Smooth muscle cell (in vitro differentiated cells): ENCODE measurements around the gene SLC38A1. TPM values are rescaled to one million over a fixed set of nuclear protein-coding genes. Genes with fewer than 3 reads are reported as not detected.

Experiments
- DNase-seq: peaks from one replicate; lab custom pipeline; 2025; ENCODE audit not compliant: unreplicated experiment; lab: John Stamatoyannopoulos, UW
- H2AFZ ChIP-seq: fragments of 200-600 bp; sonication (generic); 2 replicates; pipeline ENCODE4 v1.6.0; 2016; ENCODE audit warnings: antibody characterized with exemption, low read depth, mild to moderate bottlenecking
- H3F3A ChIP-seq: fragments of 200-600 bp; sonication (generic); 2 replicates; pipeline ENCODE4 v1.6.0; 2017; ENCODE audit warnings: antibody characterized with exemption, low read depth
- H3K27ac ChIP-seq: fragments of 200-600 bp; sonication (generic); 2 replicates; pipeline ENCODE4 v1.5.1; 2016; ENCODE audit warnings: low read depth, mild to moderate bottlenecking
- H3K27me3 ChIP-seq: fragments of 200-600 bp; sonication (generic); 2 replicates; pipeline ENCODE4 v1.6.1; 2016; ENCODE audit warnings: low read depth, mild to moderate bottlenecking
- H3K36me3 ChIP-seq: fragments of 200-600 bp; sonication (generic); 2 replicates; pipeline ENCODE4 v1.5.1; 2016; ENCODE audit warnings: low read depth
- H3K4me1 ChIP-seq: fragments of 200-600 bp; sonication (generic); 2 replicates; pipeline ENCODE4 v1.5.1; 2016; ENCODE audit warnings: low read depth
- H3K4me2 ChIP-seq: fragments of 200-600 bp; sonication (generic); 2 replicates; pipeline ENCODE4 v1.6.0; 2016; ENCODE audit warnings: mild to moderate bottlenecking
- H3K4me3 ChIP-seq: fragments of 200-600 bp; sonication (generic); 2 replicates; pipeline ENCODE4 v1.5.1; 2016; ENCODE audit warnings: mild to moderate bottlenecking
- H3K79me2 ChIP-seq: fragments of 200-600 bp; sonication (generic); 2 replicates; pipeline ENCODE4 v1.6.0; 2016; ENCODE audit warnings: low read depth, mild to moderate bottlenecking
- H3K9ac ChIP-seq: fragments of 200-600 bp; sonication (generic); 2 replicates; pipeline ENCODE4 v1.6.0; 2016; ENCODE audit warnings: low read depth
- H3K9me3 ChIP-seq: fragments of 200-600 bp; sonication (generic); replicated peaks from 2 replicates; pipeline ENCODE4 v1.5.1; 2016; ENCODE audit warnings: low read depth
- H4K20me1 ChIP-seq: fragments of 200-600 bp; sonication (generic); 2 replicates; pipeline ENCODE4 v1.6.0; 2016; ENCODE audit warnings: low read depth
- WGBS: methylation state at CpG from one replicate; pipeline ENCODE4 v1.1.7; 2016; ENCODE audit warnings: low lambda C conversion rate; 5-methylcytosine and 5-hydroxymethylcytosine counted together
- polyA plus RNA-seq: library from polyadenylated mRNA; unstranded; fragments of >200 nt; fragmentation: Nextera tagmentation; extraction: Ambion mirVana; gene quantifications from 2 replicates; pipeline ENCODE4 v1.2.1, GENCODE V29; 2016
- total RNA-seq: library from RNA; depleted of rRNA; stranded (reverse); fragments of >200 nt; gene quantifications from 2 replicates; pipeline ENCODE4 v1.2.3, GENCODE V29; 2014
- TF ChIP-seq, protein P1 (sequence below): fragments of 200-600 bp; sonication (generic); IDR thresholded peaks from 2 replicates; pipeline ENCODE4 v1.5.1; 2017; ENCODE audit warnings: borderline replicate concordance, mild to moderate bottlenecking, antibody characterized with exemption; ENCODE audit not compliant: insufficient read depth, poor library complexity, severe bottlenecking

The SLC38A1 gene
- total and polyA plus RNA-seq, 2 experiments from 2014 or later = 23.5 to 85.8 TPM

DNA sequence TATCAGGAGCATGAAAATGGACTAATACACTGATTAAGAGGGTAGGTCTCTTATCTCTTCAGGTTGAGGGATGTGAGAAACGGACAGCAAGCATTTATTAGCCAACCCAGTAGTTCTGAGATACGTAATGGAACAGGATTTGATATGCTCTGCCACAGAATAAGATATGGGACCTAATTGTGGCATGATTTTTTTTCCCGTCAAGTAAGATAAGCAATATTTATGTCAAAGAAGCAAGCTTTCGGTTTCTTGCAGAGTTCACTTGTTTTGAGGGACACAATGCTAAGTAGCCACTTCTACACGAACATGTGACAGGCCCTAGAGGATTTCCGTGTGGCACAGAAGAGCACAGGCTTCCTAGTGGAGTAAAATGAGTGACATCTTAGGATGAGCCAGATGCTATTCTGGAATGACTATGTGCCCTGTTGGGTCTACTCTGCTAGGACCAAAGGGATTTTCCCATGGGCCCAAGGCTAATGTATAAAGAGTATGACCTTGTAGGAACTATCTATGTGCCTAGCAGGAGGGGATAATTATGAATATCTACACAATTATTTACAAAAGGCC lies 57.9 kb downstream of the SLC38A1 start:
- no peak for DNase-seq
- Histone ChIP-seq H3K27me3 (no peaks in the 10 kb centered on the region), H3F3A (peaks cover 3% of the 10 kb centered on the region), H3K4me2 (no peak overlapping the region), H3K4me3 (no peak overlapping the region), H3K36me3 (peaks cover 3% of the 10 kb centered on the region), H3K27ac (no peak overlapping the region), H2AFZ (no peak overlapping the region), H4K20me1 (peaks cover 10% of the 10 kb centered on the region), H3K79me2 (no peaks in the 10 kb centered on the region), H3K9ac (no peak overlapping the region), H3K4me1 (peaks cover 9% of the 10 kb centered on the region), H3K9me3 (no peaks in the 10 kb centered on the region)
- TF ChIP-seq, protein P1, sequence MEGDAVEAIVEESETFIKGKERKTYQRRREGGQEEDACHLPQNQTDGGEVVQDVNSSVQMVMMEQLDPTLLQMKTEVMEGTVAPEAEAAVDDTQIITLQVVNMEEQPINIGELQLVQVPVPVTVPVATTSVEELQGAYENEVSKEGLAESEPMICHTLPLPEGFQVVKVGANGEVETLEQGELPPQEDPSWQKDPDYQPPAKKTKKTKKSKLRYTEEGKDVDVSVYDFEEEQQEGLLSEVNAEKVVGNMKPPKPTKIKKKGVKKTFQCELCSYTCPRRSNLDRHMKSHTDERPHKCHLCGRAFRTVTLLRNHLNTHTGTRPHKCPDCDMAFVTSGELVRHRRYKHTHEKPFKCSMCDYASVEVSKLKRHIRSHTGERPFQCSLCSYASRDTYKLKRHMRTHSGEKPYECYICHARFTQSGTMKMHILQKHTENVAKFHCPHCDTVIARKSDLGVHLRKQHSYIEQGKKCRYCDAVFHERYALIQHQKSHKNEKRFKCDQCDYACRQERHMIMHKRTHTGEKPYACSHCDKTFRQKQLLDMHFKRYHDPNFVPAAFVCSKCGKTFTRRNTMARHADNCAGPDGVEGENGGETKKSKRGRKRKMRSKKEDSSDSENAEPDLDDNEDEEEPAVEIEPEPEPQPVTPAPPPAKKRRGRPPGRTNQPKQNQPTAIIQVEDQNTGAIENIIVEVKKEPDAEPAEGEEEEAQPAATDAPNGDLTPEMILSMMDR = no peak
- 87% methylated on average over 6 of the region's 6 CpGs for WGBS

DNA sequence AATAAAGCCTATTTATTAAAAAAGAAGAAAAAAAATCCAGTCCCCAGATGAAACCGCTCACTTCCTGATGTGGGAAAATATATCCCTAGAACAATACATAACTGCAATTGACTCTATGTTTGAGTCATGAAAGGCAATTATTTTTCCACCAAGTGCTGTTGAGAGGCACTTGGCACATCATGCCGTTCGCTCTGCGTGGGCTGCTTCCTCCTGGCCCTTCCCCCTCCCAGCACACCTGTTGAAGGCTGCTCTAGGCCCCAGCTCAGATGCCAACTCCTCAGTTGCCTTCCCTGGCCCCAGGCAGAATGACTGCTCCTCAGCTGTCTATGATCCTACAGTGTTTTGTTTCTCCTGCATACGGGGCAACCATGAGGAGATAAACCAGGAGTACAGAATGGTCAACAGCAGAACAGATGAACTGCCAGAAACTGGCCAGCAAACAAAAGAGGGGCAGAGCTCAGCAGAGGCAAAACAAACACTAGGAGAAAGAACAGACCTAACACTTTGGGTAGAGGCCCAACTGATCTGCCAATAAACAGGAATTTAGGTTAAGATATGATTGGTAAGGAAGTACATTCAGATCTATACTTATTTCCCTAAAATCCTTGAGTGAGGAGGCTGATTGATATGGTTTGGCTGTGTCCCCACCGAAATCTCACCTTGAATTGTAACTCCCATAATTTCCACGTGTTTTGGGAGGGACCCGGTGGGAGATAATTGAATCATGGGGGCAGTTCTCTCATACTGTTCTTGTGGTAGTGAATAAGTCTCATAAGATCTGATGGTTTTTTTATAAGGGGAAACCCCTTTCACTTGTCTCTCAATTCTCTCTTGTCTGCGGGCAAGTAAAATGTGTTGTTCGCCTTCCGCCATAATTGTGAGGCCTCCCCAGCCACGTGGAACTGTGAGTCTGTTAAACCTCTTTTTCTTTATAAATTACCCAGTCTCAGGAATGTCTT lies 58.6 kb downstream of the SLC38A1 start:
- TF ChIP-seq, protein P1 = no peak
- no peak for DNase-seq
- Histone ChIP-seq H2AFZ (no peak overlapping the region), H3F3A (peaks cover 2% of the 10 kb centered on the region), H3K27me3 (no peaks in the 10 kb centered on the region), H3K4me2 (no peak overlapping the region), H3K36me3 (peaks cover 8% of the 10 kb centered on the region), H3K9ac (no peak overlapping the region), H4K20me1 (peaks cover 10% of the 10 kb centered on the region), H3K9me3 (no peaks in the 10 kb centered on the region), H3K27ac (peak overlapping the region; percentile 19), H3K4me3 (no peak overlapping the region), H3K79me2 (no peaks in the 10 kb centered on the region), H3K4me1 (peaks cover 9% of the 10 kb centered on the region)
- 90% methylated on average over 12 of the region's 12 CpGs for WGBS

DNA sequence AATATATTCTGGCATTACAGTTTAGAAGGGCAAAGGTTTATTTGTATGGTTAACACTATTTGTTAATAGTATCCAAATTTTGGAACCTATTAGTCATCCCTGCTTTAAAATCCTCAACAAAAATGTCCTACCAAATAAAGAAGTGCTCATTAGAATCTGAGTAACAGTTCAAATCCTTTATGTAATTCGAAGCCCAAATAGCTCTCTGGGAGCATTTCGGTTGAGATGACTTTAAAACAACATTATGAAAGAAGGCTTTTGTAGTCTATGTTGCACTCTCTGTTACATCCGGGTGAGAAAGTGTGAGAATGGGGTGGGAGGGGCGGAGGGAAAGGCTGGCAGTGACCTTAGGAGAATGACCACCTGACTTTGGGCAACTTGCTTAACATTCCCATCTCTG lies 59.7 kb downstream of the SLC38A1 start:
- peaks cover 10% of the 10 kb centered on the region for H4K20me1 ChIP-seq
- DNase-seq = no peak
- H3K4me3 ChIP-seq = no peak overlapping the region
- no peaks in the 10 kb centered on the region for H3K79me2 ChIP-seq
- TF ChIP-seq, protein P1 = no peak
- H3K4me1 ChIP-seq = peaks cover 9% of the 10 kb centered on the region
- H3K9me3 ChIP-seq = no peaks in the 10 kb centered on the region
- peaks cover 11% of the 10 kb centered on the region for H3K36me3 ChIP-seq
- peak overlapping the region; percentile 10 for H3K27ac ChIP-seq
- no peaks in the 10 kb centered on the region for H3F3A ChIP-seq
- no peak overlapping the region for H2AFZ ChIP-seq
- H3K4me2 ChIP-seq = peak overlapping the region; percentile 36
- WGBS = 55% methylated on average over 4 of the region's 4 CpGs
- H3K27me3 ChIP-seq = no peaks in the 10 kb centered on the region
- no peak overlapping the region for H3K9ac ChIP-seq
